ENCODE results near the gene DMTF1.
"Not testable (repeated sequence)": the region's sequence is repeated elsewhere in the genome, so short reads cannot be mapped to it uniquely, and the experiment has no call there.

Gene DMTF1

GRCh38 chr7:87225696-87226095, 73.4 kb downstream of the DMTF1 start:
- DNase-seq (ENCODE audit: low spot score), result no peak

- DNase-seq (ENCODE audit: low spot score), result no peak
These were observed 74.2 kb downstream of the DMTF1 start for GRCh38 chr7:87226495-87226894.

DNA sequence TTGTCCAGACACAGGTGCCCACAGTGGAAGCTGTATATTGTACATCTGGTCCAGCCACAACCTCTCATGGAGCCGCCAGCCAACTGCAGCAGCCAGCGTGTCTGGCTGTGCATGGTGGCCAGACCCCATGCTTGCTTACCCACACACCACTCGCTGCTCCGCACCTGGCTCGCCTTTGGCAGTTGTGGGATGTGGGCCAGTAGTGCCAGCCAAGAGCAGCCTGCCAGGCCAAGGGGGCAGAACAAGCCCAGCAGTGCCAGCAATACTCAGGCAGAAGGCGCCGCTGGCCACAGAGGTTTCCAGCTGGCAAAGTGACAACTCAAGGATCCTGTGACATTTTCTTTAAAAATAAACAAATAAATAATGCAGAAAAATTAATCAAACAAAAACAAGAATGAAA, 79.0 kb downstream of the DMTF1 start:
- no peak for DNase-seq (ENCODE audit: low spot score)

GRCh38 chr7:87231711-87232110, 79.5 kb downstream of the DMTF1 start:
- no peak for DNase-seq (ENCODE audit: low spot score)

GRCh38 chr7:87234949-87235348, 82.7 kb downstream of the DMTF1 start:
- no peak for DNase-seq (ENCODE audit: low spot score)

DNA sequence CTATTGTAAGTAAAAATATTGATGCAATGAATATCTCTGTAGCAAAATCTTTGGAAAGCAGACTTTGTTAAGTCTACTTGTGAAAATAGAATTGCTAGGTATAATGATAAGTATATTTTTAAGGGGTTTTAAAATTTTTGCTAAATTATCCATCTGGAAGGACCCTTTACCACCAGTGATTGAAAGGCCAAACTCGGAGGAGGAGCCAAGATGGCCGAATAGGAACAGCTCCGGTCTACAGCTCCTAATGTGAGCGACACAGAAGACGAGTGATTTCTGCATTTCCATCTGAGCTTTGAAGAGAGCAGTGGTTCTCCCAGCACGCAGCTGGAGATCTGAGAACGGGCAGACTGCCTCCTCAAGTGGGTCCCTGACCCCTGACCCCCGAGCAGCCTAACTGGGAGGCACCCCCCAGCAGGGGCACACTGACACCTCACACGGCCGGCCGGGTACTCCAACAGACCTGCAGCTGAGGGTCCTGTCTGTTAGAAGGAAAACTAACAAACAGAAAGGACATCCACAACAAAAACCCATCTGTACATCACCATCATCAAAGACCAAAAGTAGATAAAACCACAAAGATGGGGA, 86.3 kb downstream of the DMTF1 start:
- not testable (repeated sequence) for DNase-seq (ENCODE audit: low spot score)

GRCh38 chr7:87245671-87246070, 93.4 kb downstream of the DMTF1 start:
- DNase-seq (ENCODE audit: low spot score), result not testable (repeated sequence)
